Measurements from ENCODE around the gene PCDHB15. TPM values are rescaled to one million over a fixed set of nuclear protein-coding genes. Genes with fewer than 3 reads are reported as not detected.

The PCDHB15 gene
- total RNA-seq, 1 donor from 2014 or later: 3.2 TPM

DNA sequence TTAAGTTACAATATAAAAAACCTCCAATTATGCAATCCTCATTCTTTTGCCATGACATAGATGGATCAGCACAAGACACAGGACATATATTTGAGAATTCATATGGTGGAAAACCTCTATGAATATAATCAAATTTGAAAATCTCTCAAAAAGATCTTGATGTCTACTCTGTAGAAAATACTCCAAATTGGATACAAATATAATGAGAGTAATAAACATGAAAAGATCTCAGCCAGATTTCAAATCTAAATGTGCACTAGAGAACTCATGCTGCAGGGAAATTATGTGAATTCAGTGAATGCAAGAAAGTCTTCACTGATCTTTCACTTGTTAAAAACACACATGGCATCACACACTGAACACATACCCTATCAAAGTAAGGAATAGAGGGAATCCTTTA lies 13.8 kb downstream of the PCDHB15 start:
- intact Hi-C loops (cut with DNase I): no loop called here
- peaks cover 0 to 26% of the 10 kb centered on the region in 2 donors for H3K36me3 ChIP-seq
- DNase-seq (ENCODE audit: extremely low spot score in 2 of 2): no peak
- H3K4me1 ChIP-seq: no peaks in the 10 kb centered on the region
- TF ChIP-seq POLR2A (IDR thresholded peaks at IDR 0.05) (no peak), POLR2AphosphoS5 (IDR thresholded peaks at IDR 0.05; ENCODE audit: insufficient read depth in 1 of 2, low read depth in 1 of 2) (no peak)
- TF ChIP-seq, protein P1, sequence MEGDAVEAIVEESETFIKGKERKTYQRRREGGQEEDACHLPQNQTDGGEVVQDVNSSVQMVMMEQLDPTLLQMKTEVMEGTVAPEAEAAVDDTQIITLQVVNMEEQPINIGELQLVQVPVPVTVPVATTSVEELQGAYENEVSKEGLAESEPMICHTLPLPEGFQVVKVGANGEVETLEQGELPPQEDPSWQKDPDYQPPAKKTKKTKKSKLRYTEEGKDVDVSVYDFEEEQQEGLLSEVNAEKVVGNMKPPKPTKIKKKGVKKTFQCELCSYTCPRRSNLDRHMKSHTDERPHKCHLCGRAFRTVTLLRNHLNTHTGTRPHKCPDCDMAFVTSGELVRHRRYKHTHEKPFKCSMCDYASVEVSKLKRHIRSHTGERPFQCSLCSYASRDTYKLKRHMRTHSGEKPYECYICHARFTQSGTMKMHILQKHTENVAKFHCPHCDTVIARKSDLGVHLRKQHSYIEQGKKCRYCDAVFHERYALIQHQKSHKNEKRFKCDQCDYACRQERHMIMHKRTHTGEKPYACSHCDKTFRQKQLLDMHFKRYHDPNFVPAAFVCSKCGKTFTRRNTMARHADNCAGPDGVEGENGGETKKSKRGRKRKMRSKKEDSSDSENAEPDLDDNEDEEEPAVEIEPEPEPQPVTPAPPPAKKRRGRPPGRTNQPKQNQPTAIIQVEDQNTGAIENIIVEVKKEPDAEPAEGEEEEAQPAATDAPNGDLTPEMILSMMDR (IDR thresholded peaks at IDR 0.05): no peak
- H3K9me3 ChIP-seq: peaks cover 94% of the 10 kb centered on the region
- no peak overlapping the region for H3K27ac ChIP-seq
- H3K27me3 ChIP-seq: no peaks in the 10 kb centered on the region
- no peak overlapping the region for H3K4me3 ChIP-seq

DNA sequence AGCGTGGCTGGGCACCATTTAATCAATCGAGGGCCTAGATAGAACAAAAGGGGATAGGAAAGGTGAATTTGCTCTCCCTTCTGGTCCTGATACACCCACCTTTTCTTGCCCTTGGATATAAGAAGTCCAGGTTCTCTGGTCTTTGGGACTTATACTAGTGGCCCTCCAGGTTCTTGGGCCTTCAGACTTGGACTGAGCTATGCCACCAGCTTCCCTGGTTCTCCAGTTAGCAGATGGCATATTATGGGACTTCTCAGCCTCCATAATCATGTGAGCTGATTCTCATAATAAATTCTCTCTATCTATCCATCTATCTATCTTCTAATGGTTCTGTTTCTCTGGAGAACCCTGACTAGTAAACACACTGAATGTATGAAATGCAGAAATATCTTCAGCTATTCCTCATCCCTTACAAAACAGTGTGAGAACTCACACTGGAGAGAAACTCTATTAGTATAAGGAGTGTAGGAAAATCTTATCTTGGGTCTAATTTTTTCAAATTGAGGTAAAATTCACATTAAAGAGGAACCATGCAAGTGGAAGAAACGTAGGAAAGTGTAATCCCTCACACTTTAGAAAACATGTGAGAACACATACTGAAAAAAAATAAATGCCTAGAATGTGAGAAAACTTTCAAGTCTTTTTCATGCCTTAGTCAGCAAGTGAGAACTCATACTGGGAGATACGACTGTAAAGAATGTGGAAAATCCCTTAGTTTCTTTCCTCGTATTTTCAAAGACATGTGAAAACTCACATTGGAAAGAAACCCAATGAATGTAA lies 15.5 kb downstream of the PCDHB15 start:
- Histone ChIP-seq H3K36me3 (peaks cover 0 to 39% of the 10 kb centered on the region in 2 donors), H3K9me3 (peaks cover 97% of the 10 kb centered on the region)
- TF ChIP-seq, protein P1 (IDR thresholded peaks at IDR 0.05): no peak
- no peak for TF ChIP-seq POLR2AphosphoS5 (IDR thresholded peaks at IDR 0.05; ENCODE audit: insufficient read depth in 1 of 2, low read depth in 1 of 2)
- no peak for TF ChIP-seq POLR2A (IDR thresholded peaks at IDR 0.05)

GRCh38 chr5:141261238-141261546 lies 16.0 kb downstream of the PCDHB15 start:
- Histone ChIP-seq H3K4me1 (no peaks in the 10 kb centered on the region), H3K27me3 (no peaks in the 10 kb centered on the region), H3K27ac (no peak overlapping the region), H3K36me3 (peaks cover 0 to 41% of the 10 kb centered on the region in 2 donors), H3K9me3 (peaks cover 98% of the 10 kb centered on the region), H3K4me3 (no peak overlapping the region)
- intact Hi-C loops (cut with DNase I): no loop called here
- no peak for DNase-seq (ENCODE audit: extremely low spot score in 2 of 2)
- TF ChIP-seq POLR2A (IDR thresholded peaks at IDR 0.05): no peak

More for the DNA sequence above, 15.5 kb downstream of the PCDHB15 start:
- intact Hi-C loops (cut with DNase I): no loop called here
- DNase-seq (ENCODE audit: extremely low spot score in 2 of 2): no peak
- no peak overlapping the region for H3K4me3 ChIP-seq
- no peak overlapping the region for H3K27ac ChIP-seq
- H3K27me3 ChIP-seq: no peaks in the 10 kb centered on the region
- no peaks in the 10 kb centered on the region for H3K4me1 ChIP-seq

- H3K27me3 ChIP-seq: no peaks in the 10 kb centered on the region
- H3K9me3 ChIP-seq: peaks cover 69% of the 10 kb centered on the region
- no peak overlapping the region for H3K27ac ChIP-seq
- no peaks in the 10 kb centered on the region for H3K4me1 ChIP-seq
- DNase-seq (ENCODE audit: extremely low spot score in 2 of 2): no peak
- TF ChIP-seq POLR2A (IDR thresholded peaks at IDR 0.05) (no peak), POLR2AphosphoS5 (IDR thresholded peaks at IDR 0.05; ENCODE audit: insufficient read depth in 1 of 2, low read depth in 1 of 2) (no peak)
- intact Hi-C loops (cut with DNase I): no loop called here
- H3K36me3 ChIP-seq: peaks cover 0 to 15% of the 10 kb centered on the region in 2 donors
- H3K4me3 ChIP-seq: no peak overlapping the region
Measured at GRCh38 chr5:141269195-141269594, 24.0 kb downstream of the PCDHB15 start.

DNA sequence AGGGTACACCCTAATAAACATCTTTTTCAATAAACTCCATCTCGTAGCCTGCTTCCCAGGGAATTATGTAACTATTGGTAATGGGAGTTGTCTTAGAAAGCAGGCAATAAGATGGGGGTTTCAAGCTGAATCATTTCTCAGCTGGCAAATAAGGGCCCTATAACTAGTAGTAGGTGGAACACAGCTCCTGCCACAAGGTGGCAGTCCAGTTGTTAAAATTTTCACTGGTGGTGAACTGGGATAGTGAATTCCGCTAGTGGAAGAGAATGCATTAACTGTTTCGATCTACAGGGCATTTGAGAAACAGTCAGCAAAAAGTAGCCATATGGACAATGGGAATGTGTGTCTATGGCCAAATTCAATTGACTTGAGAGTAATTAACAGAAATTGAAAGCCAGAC lies 27.7 kb downstream of the PCDHB15 start:
- intact Hi-C loops (cut with DNase I): no loop called here
- DNase-seq (ENCODE audit: extremely low spot score in 2 of 2): no peak
- no peak overlapping the region for H3K4me3 ChIP-seq
- H3K36me3 ChIP-seq: no peaks in the 10 kb centered on the region
- H3K4me1 ChIP-seq: no peaks in the 10 kb centered on the region
- TF ChIP-seq POLR2AphosphoS5 (IDR thresholded peaks at IDR 0.05; ENCODE audit: insufficient read depth in 1 of 2, low read depth in 1 of 2) (no peak), POLR2A (IDR thresholded peaks at IDR 0.05) (no peak)
- TF ChIP-seq, protein P1 (IDR thresholded peaks at IDR 0.05): no peak
- peaks cover 43% of the 10 kb centered on the region for H3K9me3 ChIP-seq
- H3K27ac ChIP-seq: no peak overlapping the region
- H3K27me3 ChIP-seq: no peaks in the 10 kb centered on the region

- Histone ChIP-seq H3K27me3 (no peaks in the 10 kb centered on the region), H3K4me3 (no peak overlapping the region), H3K36me3 (no peaks in the 10 kb centered on the region), H3K4me1 (no peaks in the 10 kb centered on the region), H3K9me3 (peaks cover 50% of the 10 kb centered on the region), H3K27ac (no peak overlapping the region)
- intact Hi-C loops (cut with DNase I): no loop called here
- no peak for DNase-seq (ENCODE audit: extremely low spot score in 2 of 2)
- no peak for TF ChIP-seq POLR2AphosphoS5 (IDR thresholded peaks at IDR 0.05; ENCODE audit: insufficient read depth in 1 of 2, low read depth in 1 of 2)
- no peak for TF ChIP-seq POLR2A (IDR thresholded peaks at IDR 0.05)
- TF ChIP-seq, protein P1 (IDR thresholded peaks at IDR 0.05): no peak
Measured at GRCh38 chr5:141298376-141298775, 53.2 kb downstream of the PCDHB15 start.
